Measurements from ENCODE around the gene PURA. TPM values are rescaled to one million over a fixed set of nuclear protein-coding genes. Genes with fewer than 3 reads are reported as not detected.

Gene PURA
- total and polyA plus RNA-seq, 4 donors, result 2.8 to 14.7 (median 5.6) TPM

DNA sequence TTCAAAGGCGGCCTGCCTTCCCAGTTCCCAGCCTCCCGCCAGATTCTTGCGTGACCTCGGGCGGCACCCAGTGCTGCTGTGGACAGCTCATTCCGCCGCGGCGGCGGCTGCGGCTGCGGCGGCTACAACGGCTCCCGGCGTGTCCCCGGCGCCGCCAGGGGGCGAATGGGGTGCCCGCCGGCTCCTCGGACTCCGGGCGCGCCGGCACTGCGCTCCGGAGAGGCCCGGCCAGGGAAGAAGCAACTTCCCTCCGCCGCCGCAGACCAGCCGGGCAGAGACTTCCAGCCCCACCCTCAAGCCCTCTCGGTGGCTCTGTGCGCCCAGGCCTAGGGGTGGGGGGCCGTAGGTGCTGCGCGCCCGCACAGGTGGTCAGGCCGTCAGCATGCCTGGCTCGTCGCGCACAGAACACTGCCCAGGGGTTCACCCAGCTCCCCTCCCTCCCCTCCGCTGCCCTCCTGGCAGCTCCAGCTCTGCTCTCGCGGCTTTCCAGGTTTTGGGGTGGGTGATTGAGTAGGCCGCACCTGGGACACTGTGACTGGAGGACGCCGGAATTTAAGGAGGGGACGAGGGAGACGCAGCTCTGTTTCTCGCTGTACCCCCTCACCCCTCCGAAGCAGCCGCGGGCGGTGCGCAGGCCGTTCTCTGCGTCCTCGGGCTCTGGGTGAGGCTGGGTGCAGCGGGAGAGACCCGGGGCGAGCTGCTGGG is 32.1 kb downstream of the PURA start (continued):
- TF ChIP-seq, protein P1, sequence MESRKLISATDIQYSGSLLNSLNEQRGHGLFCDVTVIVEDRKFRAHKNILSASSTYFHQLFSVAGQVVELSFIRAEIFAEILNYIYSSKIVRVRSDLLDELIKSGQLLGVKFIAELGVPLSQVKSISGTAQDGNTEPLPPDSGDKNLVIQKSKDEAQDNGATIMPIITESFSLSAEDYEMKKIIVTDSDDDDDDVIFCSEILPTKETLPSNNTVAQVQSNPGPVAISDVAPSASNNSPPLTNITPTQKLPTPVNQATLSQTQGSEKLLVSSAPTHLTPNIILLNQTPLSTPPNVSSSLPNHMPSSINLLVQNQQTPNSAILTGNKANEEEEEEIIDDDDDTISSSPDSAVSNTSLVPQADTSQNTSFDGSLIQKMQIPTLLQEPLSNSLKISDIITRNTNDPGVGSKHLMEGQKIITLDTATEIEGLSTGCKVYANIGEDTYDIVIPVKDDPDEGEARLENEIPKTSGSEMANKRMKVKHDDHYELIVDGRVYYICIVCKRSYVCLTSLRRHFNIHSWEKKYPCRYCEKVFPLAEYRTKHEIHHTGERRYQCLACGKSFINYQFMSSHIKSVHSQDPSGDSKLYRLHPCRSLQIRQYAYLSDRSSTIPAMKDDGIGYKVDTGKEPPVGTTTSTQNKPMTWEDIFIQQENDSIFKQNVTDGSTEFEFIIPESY (IDR thresholded peaks at IDR 0.05), result no peak
- TF ChIP-seq EGR1 (IDR thresholded peaks at IDR 0.05; ENCODE audit: low read depth in 2 of 2), result no peak

DNA sequence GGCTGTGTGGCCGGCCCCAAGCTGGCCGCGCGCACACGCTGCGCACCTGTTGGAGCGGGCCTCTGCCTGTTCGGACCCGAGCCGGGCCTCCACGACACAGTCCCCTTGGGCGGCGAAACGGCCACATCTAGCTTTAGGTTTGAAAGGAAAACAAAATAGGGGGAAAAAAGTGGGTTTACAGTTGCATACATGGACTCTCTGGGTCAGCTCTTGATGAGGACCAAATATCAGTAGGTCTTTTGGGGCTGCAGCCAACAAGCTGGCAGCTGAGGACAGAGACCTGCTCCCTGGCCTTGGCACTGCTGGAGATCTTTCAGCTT is 32.6 kb downstream of the PURA start:
- TF ChIP-seq NR2F2 (IDR thresholded peaks at IDR 0.05), result no peak
- no peak for TF ChIP-seq RXRA (IDR thresholded peaks at IDR 0.05)
- TF ChIP-seq TAF1 (conservative IDR thresholded peaks at IDR 0.05), result no peak
- no peak for TF ChIP-seq YY1 (IDR thresholded peaks at IDR 0.05)
- TF ChIP-seq RAD21 (IDR thresholded peaks at IDR 0.05), result no peak
- TF ChIP-seq, protein P2, sequence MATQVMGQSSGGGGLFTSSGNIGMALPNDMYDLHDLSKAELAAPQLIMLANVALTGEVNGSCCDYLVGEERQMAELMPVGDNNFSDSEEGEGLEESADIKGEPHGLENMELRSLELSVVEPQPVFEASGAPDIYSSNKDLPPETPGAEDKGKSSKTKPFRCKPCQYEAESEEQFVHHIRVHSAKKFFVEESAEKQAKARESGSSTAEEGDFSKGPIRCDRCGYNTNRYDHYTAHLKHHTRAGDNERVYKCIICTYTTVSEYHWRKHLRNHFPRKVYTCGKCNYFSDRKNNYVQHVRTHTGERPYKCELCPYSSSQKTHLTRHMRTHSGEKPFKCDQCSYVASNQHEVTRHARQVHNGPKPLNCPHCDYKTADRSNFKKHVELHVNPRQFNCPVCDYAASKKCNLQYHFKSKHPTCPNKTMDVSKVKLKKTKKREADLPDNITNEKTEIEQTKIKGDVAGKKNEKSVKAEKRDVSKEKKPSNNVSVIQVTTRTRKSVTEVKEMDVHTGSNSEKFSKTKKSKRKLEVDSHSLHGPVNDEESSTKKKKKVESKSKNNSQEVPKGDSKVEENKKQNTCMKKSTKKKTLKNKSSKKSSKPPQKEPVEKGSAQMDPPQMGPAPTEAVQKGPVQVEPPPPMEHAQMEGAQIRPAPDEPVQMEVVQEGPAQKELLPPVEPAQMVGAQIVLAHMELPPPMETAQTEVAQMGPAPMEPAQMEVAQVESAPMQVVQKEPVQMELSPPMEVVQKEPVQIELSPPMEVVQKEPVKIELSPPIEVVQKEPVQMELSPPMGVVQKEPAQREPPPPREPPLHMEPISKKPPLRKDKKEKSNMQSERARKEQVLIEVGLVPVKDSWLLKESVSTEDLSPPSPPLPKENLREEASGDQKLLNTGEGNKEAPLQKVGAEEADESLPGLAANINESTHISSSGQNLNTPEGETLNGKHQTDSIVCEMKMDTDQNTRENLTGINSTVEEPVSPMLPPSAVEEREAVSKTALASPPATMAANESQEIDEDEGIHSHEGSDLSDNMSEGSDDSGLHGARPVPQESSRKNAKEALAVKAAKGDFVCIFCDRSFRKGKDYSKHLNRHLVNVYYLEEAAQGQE (IDR thresholded peaks at IDR 0.05), result no peak
- TF ChIP-seq, protein P3, sequence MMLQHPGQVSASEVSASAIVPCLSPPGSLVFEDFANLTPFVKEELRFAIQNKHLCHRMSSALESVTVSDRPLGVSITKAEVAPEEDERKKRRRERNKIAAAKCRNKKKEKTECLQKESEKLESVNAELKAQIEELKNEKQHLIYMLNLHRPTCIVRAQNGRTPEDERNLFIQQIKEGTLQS (IDR thresholded peaks at IDR 0.05), result no peak
- no peak for TF ChIP-seq HNF4G (IDR thresholded peaks at IDR 0.05)
- TF ChIP-seq EGR1 (IDR thresholded peaks at IDR 0.05; ENCODE audit: low read depth in 2 of 2), result no peak
- TF ChIP-seq FOXA1 (IDR thresholded peaks at IDR 0.05), result no peak
- TF ChIP-seq HNF4A (conservative IDR thresholded peaks at IDR 0.05), result no peak
- no peak for TF ChIP-seq GABPA (IDR thresholded peaks at IDR 0.05 in 1 of 2, conservative IDR thresholded peaks at IDR 0.05 in 1 of 2)
- TF ChIP-seq JUND (IDR thresholded peaks at IDR 0.05), result no peak
- no peak for TF ChIP-seq SP1 (IDR thresholded peaks at IDR 0.05)
- TF ChIP-seq, protein P1 (IDR thresholded peaks at IDR 0.05), result no peak
- TF ChIP-seq FOXA2 (IDR thresholded peaks at IDR 0.05), result no peak
- TF ChIP-seq, protein P4, sequence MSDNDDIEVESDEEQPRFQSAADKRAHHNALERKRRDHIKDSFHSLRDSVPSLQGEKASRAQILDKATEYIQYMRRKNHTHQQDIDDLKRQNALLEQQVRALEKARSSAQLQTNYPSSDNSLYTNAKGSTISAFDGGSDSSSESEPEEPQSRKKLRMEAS (IDR thresholded peaks at IDR 0.05), result no peak
- Histone ChIP-seq H3K4me3 (ENCODE audit: low read depth in 1 of 3, low read length in 3 of 3) (no peak overlapping the region), H3K9ac (ENCODE audit: low read depth in 1 of 2, low read length in 2 of 2) (no peak overlapping the region), H3K9me3 (ENCODE audit: control insufficient read depth in 4 of 4, low read length in 3 of 4) (no peaks in the 10 kb centered on the region), H3K27me3 (ENCODE audit: control insufficient read depth in 4 of 4, insufficient read depth in 4 of 4, low read length in 3 of 4) (no peaks in the 10 kb centered on the region), H3K27ac (ENCODE audit: low read depth in 1 of 2, low read length in 2 of 2) (no peak overlapping the region), H3K36me3 (ENCODE audit: control insufficient read depth in 4 of 4, insufficient read depth in 3 of 4, low read depth in 1 of 4, low read length in 3 of 4) (no peaks in the 10 kb centered on the region), H3K4me1 (ENCODE audit: control insufficient read depth in 4 of 4, insufficient read depth in 4 of 4, low read length in 3 of 4) (peaks cover 8 to 30% (median 19%) of the 10 kb centered on the region in 4 donors)
- WGBS, result 70% methylated on average over 14 of the region's 14 CpGs
- DNase-seq (ENCODE audit: low spot score), result no peak

Data from liver (tissue), 9 donors.